B cell (primary cell): Measurements from ENCODE around the gene CPT1A.

Experiments
- CTCF ChIP-seq: fragments of 200-600 bp; IDR thresholded peaks from one replicate; pipeline ENCODE4 v1.8.0; 2022; ENCODE audit warnings: antibody characterized with exemption, mild to moderate bottlenecking
- EZH2 ChIP-seq: IDR thresholded peaks from 2 replicates; pipeline ENCODE4 v1.6.1; 2012; ENCODE audit warnings: borderline replicate concordance, low read depth, mild to moderate bottlenecking, moderate library complexity, low read length; ENCODE audit not compliant: insufficient read depth, poor library complexity, severe bottlenecking

GRCh38 chr11:68872216-68873003 is 30.7 kb upstream of the CPT1A start:
- TF ChIP-seq CTCF: no peak
- TF ChIP-seq EZH2: no peak
